ENCODE results near the gene ZNF254. TPM values are rescaled to one million over a fixed set of nuclear protein-coding genes. Genes with fewer than 3 reads are reported as not detected.

The ZNF254 gene
- total RNA-seq, 4 donors from 2014 or later = 6.1 to 18.3 (median 8.8) TPM

- DNase-seq = no peak
- Histone ChIP-seq H3K9me3 (no peaks in the 10 kb centered on the region), H3K27ac (no peak overlapping the region), H3K4me1 (no peaks in the 10 kb centered on the region), H3K27me3 (no peaks in the 10 kb centered on the region), H3K4me3 (no peak overlapping the region), H3K36me3 (peaks cover 0 to 70% (median 0%) of the 10 kb centered on the region in 3 donors)
- 48 to 80% methylated on average over 2 of the region's 2 CpGs for WGBS, 2 donors
- intact Hi-C loops (cut with DNase I) = no loop called here
- TF ChIP-seq CTCF (IDR thresholded peaks at IDR 0.05) (no peak), POLR2A (IDR thresholded peaks at IDR 0.05) (no peak)
Observed at GRCh38 chr19:24060687-24061356, 26.2 kb upstream of the ZNF254 start.

DNA sequence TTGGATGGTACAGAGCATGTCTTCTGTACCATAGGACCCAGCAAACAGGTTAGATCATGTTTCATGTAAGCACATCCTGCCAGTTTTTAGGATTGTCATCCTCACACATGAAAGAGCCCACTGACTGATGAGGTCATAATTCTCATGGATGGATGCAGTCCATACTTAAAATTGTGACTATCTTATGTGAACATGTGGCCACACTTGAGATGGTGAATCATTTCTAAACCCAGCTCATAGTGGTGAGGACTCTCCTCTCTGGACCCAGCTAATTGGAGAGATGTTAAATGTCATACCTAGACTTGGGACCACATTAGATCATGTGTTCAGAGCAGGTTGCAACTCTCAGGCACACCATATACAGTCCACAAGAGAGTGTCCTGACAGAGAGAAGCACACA lies 24.8 kb upstream of the ZNF254 start:
- Histone ChIP-seq H3K4me3 (no peak overlapping the region), H3K36me3 (peaks cover 0 to 70% (median 1%) of the 10 kb centered on the region in 3 donors), H3K4me1 (no peaks in the 10 kb centered on the region), H3K27me3 (no peaks in the 10 kb centered on the region), H3K9me3 (no peaks in the 10 kb centered on the region), H3K27ac (no peak overlapping the region)
- no peak for TF ChIP-seq CTCF (IDR thresholded peaks at IDR 0.05)
- no peak for TF ChIP-seq POLR2A (IDR thresholded peaks at IDR 0.05)
- DNase-seq = no peak
- intact Hi-C loops (cut with DNase I) = no loop called here

DNA sequence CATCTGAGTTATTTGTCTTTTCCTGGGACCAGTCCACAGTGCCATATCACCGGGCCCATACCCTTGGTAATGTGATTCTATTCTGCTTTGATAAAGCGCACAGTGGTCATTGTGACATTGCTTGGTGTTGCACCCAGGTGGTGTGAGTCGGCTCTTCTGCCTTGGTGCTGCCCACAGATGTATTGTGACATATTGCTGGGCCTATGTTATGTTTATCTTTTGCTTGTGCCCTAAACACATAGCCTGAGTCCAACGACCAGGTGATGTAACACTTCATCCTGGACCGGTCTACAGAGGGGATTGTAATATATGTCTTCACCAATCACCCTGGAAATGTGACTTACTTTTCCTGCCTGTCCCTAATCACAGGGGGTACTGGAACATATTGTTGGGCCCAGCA lies 23.7 kb upstream of the ZNF254 start:
- intact Hi-C loops (cut with DNase I) = no loop called here
- Histone ChIP-seq H3K27me3 (no peaks in the 10 kb centered on the region), H3K9me3 (no peaks in the 10 kb centered on the region), H3K27ac (no peak overlapping the region), H3K4me3 (no peak overlapping the region), H3K36me3 (peaks cover 0 to 71% (median 10%) of the 10 kb centered on the region in 3 donors), H3K4me1 (no peaks in the 10 kb centered on the region)
- TF ChIP-seq CTCF (IDR thresholded peaks at IDR 0.05) (no peak), POLR2A (IDR thresholded peaks at IDR 0.05) (no peak)
- DNase-seq = no peak
- WGBS, 2 donors = 85 to 92% methylated on average over 4 to 5 of the region's 5 CpGs

GRCh38 chr19:24064175-24064574 lies 22.8 kb upstream of the ZNF254 start:
- TF ChIP-seq CTCF (IDR thresholded peaks at IDR 0.05) (no peak), POLR2A (IDR thresholded peaks at IDR 0.05) (no peak)
- intact Hi-C loops (cut with DNase I) = no loop called here
- WGBS, 2 donors = 100% methylated on average over 1 of the region's 1 CpG
- Histone ChIP-seq H3K36me3 (peaks cover 0 to 69% (median 10%) of the 10 kb centered on the region in 3 donors), H3K27me3 (no peaks in the 10 kb centered on the region), H3K9me3 (no peaks in the 10 kb centered on the region), H3K27ac (no peak overlapping the region), H3K4me1 (no peaks in the 10 kb centered on the region), H3K4me3 (no peak overlapping the region)
- no peak for DNase-seq

- H3K9me3 ChIP-seq = no peaks in the 10 kb centered on the region
- no peaks in the 10 kb centered on the region for H3K4me1 ChIP-seq
- WGBS, 2 donors = 46 to 100% methylated on average over 1 of the region's 1 CpG
- TF ChIP-seq POLR2A (IDR thresholded peaks at IDR 0.05) (no peak), CTCF (IDR thresholded peaks at IDR 0.05) (no peak)
- H3K27me3 ChIP-seq = no peaks in the 10 kb centered on the region
- no peak overlapping the region for H3K4me3 ChIP-seq
- intact Hi-C loops (cut with DNase I) = no loop called here
- no peak for DNase-seq
- H3K27ac ChIP-seq = no peak overlapping the region
- peaks cover 0 to 64% (median 10%) of the 10 kb centered on the region in 3 donors for H3K36me3 ChIP-seq
Observed at GRCh38 chr19:24065243-24065642, 21.7 kb upstream of the ZNF254 start.

Measured in esophagus squamous epithelium (tissue), 5 donors.